GM21529 (cell line): ENCODE data around the gene RHOH.
"Not testable (repeated sequence)": the region's sequence is repeated elsewhere in the genome, so short reads cannot be mapped to it uniquely, and the experiment has no call there.

Experiments
- ATAC-seq: cut with Tn5 transposase; IDR thresholded peaks from one replicate; pipeline ENCODE4 v1.9.1; 2021; ENCODE audit not compliant: unreplicated experiment

Gene RHOH

GRCh38 chr4:40289366-40290188, 92.7 kb downstream of the RHOH start:
- ATAC-seq = peak; percentile 52

- ATAC-seq = not testable (repeated sequence)
Measured at GRCh38 chr4:40290611-40291186, 93.9 kb downstream of the RHOH start.

GRCh38 chr4:40292313-40292759, 95.5 kb downstream of the RHOH start:
- no peak for ATAC-seq

GRCh38 chr4:40294339-40294738, 97.5 kb downstream of the RHOH start:
- ATAC-seq = no peak

GRCh38 chr4:40295030-40295429, 98.2 kb downstream of the RHOH start:
- ATAC-seq = not testable (repeated sequence)

- no peak for ATAC-seq
Measured at GRCh38 chr4:40295572-40295971, 98.7 kb downstream of the RHOH start.
